B cell (primary cell): Measurements from ENCODE around the gene PRLH.

Experiments
- CTCF ChIP-seq: fragments of 200-600 bp; IDR thresholded peaks from one replicate; pipeline ENCODE4 v1.8.0; 2022; ENCODE audit warnings: antibody characterized with exemption, mild to moderate bottlenecking
- EZH2 ChIP-seq: IDR thresholded peaks from 2 replicates; pipeline ENCODE4 v1.6.1; 2012; ENCODE audit warnings: borderline replicate concordance, low read depth, mild to moderate bottlenecking, moderate library complexity, low read length; ENCODE audit not compliant: insufficient read depth, poor library complexity, severe bottlenecking

GRCh38 chr2:237570776-237571335 is 4.5 kb downstream of the PRLH start:
- TF ChIP-seq CTCF (no peak), EZH2 (no peak)
